ENCODE results near the gene GCK.

- TF ChIP-seq, protein P1, sequence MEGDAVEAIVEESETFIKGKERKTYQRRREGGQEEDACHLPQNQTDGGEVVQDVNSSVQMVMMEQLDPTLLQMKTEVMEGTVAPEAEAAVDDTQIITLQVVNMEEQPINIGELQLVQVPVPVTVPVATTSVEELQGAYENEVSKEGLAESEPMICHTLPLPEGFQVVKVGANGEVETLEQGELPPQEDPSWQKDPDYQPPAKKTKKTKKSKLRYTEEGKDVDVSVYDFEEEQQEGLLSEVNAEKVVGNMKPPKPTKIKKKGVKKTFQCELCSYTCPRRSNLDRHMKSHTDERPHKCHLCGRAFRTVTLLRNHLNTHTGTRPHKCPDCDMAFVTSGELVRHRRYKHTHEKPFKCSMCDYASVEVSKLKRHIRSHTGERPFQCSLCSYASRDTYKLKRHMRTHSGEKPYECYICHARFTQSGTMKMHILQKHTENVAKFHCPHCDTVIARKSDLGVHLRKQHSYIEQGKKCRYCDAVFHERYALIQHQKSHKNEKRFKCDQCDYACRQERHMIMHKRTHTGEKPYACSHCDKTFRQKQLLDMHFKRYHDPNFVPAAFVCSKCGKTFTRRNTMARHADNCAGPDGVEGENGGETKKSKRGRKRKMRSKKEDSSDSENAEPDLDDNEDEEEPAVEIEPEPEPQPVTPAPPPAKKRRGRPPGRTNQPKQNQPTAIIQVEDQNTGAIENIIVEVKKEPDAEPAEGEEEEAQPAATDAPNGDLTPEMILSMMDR (IDR thresholded peaks at IDR 0.05), result no peak
- no peak for TF ChIP-seq ZFX (IDR thresholded peaks at IDR 0.05; ENCODE audit: borderline replicate concordance)
Measured at GRCh38 chr7:44189286-44189992, at the start of gene GCK.

Measured in 22Rv1 (cell line).